ENCODE results near the gene COL6A2.
A peak's percentile ranks its signal among the peaks of the same experiment; 100 is the strongest.

Gene COL6A2

DNA sequence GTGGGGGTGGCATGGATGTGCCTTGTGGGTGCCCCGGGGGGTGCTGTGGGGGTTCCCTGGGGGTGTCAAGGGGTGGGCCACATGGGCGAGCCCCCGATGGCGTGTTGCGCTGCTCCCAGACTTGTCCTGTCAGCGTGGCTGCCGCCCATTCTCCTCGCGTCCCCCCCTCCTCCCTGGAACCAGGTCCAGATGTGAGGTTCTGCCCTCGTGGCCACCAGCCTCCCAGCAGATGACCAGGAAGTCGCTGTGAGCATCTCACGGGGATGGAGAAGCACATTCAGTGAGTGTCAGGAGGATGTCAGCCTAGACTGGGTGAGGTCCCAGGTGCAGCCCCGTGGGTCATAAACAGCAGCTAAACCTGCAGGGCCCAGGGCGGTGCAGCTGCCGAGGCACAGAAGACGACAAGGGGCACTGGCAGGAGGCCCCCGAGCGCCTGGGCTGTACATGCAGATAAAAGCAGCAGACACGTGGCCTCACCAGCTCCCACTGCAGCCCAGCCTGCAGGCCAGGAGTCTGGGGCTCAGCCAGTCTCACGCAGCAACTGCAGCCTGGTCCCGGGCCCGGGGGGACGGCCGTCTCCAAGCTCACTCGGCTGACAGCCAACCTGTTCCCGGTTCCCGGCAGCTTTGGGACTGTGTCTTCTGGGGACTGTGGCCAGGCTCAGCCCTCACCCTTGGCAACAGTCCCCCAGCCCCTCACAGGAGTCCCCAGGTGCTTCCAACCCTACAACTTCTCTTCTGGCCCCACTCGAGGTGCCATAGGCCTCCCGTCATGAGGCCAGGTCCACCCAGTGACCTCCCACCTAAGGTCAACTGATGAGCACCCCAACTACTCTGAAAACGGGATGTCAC is 17.5 kb upstream of the COL6A2 start:
- peak; percentile 74 for DNase-seq (ENCODE audit: low spot score)
- Histone ChIP-seq H3K4me3 (no peak overlapping the region), H3K27ac (peak overlapping the region in 1 of 2 donors; percentile 21)
- TF ChIP-seq, protein P1, sequence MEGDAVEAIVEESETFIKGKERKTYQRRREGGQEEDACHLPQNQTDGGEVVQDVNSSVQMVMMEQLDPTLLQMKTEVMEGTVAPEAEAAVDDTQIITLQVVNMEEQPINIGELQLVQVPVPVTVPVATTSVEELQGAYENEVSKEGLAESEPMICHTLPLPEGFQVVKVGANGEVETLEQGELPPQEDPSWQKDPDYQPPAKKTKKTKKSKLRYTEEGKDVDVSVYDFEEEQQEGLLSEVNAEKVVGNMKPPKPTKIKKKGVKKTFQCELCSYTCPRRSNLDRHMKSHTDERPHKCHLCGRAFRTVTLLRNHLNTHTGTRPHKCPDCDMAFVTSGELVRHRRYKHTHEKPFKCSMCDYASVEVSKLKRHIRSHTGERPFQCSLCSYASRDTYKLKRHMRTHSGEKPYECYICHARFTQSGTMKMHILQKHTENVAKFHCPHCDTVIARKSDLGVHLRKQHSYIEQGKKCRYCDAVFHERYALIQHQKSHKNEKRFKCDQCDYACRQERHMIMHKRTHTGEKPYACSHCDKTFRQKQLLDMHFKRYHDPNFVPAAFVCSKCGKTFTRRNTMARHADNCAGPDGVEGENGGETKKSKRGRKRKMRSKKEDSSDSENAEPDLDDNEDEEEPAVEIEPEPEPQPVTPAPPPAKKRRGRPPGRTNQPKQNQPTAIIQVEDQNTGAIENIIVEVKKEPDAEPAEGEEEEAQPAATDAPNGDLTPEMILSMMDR (IDR thresholded peaks at IDR 0.05), result no peak

DNA sequence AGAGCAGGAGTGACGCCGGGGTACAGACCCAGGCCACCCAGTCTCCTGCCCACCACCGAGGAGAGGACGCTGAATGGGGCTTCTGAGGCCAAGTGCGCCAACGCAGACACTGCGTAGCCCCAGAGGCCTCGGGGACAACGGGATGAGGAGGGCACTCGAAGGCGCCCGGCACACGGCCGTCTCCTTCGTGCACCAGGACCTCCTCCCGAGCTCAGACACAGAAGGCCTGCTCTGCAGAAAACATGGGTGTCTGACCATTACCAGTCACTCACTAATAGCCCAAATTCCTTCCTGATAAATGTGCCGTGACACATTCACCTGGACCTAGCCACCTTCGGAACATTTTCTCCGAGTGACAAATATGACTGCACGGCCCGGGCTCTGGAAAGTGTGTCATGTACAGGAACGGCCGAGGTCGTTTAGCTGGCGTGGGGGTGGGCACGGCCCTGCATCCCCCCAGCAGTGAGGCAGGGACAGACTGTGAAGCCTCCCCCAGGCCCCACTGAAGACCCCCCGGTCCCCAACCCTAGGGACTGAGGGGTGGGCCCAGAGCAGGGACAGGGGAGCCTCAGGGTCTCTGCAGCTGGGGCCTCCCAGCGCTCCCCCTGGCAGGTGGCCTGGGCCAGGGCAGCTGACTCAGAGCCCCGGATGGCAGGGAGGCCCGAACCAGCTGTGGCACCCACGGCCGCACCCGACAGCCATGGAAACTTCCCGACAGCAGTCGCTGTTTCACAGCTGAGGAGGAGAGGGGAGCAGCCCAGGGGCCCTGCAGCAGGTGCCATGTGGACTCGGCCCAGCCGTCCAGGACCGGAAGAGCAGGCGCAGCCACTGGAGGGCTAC is 16.7 kb upstream of the COL6A2 start:
- Histone ChIP-seq H3K27ac (peak overlapping the region in 1 of 2 donors; percentile 21), H3K4me3 (no peak overlapping the region)
- TF ChIP-seq, protein P1 (IDR thresholded peaks at IDR 0.05), result no peak
- DNase-seq (ENCODE audit: low spot score), result peak; percentile 54

GRCh38 chr21:46081862-46082712 is 15.8 kb upstream of the COL6A2 start:
- TF ChIP-seq, protein P1 (IDR thresholded peaks at IDR 0.05), result no peak
- Histone ChIP-seq H3K4me3 (no peak overlapping the region), H3K27ac (no peak overlapping the region)
- DNase-seq (ENCODE audit: low spot score), result peak; percentile 66

DNA sequence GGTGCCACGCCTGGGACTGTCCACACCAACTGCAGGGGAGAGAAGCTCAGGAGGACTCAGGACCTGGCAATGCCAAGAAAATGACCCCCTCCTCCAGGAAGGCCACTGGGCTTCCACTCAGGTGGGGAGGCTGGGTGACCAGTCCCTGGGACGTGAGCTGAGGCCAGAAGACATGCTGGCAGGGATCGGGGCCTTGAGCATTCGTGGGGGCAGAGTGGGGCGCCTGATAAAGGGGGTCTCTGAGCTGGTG is 15.3 kb upstream of the COL6A2 start:
- H3K27ac ChIP-seq, result no peak overlapping the region
- TF ChIP-seq, protein P1 (IDR thresholded peaks at IDR 0.05), result no peak
- H3K4me3 ChIP-seq, result no peak overlapping the region
- DNase-seq (ENCODE audit: low spot score), result no peak

DNA sequence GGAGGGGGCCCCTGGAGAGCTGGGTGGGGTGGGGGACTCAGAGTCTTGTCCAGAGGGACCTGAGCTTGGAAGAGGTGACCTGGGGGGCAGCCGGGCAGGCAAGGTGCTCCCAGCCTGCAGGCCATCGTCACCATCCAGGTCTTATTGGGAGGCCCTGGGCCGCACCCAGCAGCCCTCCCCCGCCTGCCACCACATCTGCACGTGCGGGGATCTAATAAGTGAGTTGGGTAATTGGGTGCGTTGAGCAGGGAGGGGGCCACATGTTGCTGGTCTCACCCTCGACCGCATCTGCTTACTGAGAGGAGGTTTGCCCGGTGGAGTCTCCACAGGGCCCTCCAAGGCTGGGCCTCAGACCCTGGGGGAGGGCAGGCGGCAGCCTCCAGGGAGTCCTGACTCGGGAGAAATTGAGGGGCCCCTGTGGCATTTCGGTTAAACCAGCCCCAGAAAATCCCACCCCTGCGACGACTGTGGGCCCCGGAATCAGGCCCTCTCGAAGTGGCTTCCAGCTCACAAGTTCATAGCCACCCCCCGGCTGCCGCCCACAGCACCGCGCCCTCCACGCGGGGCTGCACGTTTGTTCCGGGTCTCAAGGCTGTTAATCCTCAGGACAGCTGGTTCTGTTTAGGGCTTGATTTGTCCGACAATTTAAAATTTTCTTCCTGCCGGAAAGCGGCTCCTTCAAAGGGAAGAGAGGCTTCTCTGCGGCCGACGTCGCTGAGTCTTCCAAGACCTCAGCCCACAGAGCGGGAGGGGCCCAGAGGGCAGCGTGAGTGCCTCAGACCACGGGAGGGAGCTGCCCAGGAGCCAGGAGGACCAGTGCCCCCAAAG is 14.7 kb upstream of the COL6A2 start:
- Histone ChIP-seq H3K27ac (no peak overlapping the region), H3K4me3 (no peak overlapping the region)
- TF ChIP-seq, protein P1 (IDR thresholded peaks at IDR 0.05), result no peak
- peak; percentile 66 for DNase-seq (ENCODE audit: low spot score)

Data from coronary artery (tissue), 2 donors.